GM12873 (cell line): Measurements from ENCODE around the gene ARL10.

Experiments
- CTCF ChIP-seq: IDR thresholded peaks from 2 replicates; pipeline ENCODE4 v1.5.1; 2012; ENCODE audit warnings: low read depth, mild to moderate bottlenecking, moderate library complexity, low read length, control low read depth; ENCODE audit not compliant: insufficient read depth; ENCODE audit errors: missing control alignments

The ARL10 gene

DNA sequence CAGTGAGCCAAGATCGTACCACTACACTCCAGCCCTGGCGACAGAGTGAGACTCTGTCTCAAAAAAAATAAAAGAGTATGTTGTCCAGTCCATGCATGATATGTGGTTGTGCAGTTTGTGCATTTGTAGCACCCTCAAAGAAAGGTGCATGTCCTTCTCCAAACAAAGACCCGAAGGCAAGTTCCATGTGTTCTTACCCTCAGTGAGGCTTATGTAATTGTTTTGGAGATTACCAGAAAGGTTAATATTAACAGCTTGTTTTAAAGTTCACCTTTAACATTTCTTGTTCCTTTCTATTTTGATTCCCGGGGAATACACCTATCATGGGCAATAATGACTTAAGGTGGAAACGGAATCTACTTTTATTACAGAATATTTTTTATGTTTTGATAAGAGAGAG is 26.0 kb upstream of the ARL10 start:
- no peak for TF ChIP-seq CTCF

GRCh38 chr5:176341325-176342157 is 23.7 kb upstream of the ARL10 start:
- no peak for TF ChIP-seq CTCF

GRCh38 chr5:176342158-176342483 is 23.2 kb upstream of the ARL10 start:
- no peak for TF ChIP-seq CTCF

- TF ChIP-seq CTCF: no peak
Observed at GRCh38 chr5:176342766-176343458, 22.4 kb upstream of the ARL10 start.

DNA sequence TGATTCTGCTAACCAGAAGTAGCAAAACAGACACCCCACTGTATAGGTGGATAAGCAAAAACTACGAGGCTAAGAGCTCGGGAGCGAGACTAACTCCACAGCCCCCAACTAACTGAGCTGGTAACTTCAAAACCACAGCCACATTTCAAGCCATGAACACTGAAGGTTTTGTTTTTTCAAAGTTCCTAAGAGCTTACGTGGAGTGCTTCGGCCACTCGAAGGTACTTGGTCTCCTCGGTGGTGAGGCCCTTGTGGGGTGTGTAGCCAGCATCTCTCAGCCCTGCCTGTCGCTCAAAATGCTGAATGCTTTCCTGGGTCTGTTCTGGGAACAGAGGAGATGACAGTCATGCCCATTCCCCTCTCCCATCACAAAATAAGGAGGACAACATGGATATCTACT is 14.9 kb upstream of the ARL10 start:
- no peak for TF ChIP-seq CTCF

DNA sequence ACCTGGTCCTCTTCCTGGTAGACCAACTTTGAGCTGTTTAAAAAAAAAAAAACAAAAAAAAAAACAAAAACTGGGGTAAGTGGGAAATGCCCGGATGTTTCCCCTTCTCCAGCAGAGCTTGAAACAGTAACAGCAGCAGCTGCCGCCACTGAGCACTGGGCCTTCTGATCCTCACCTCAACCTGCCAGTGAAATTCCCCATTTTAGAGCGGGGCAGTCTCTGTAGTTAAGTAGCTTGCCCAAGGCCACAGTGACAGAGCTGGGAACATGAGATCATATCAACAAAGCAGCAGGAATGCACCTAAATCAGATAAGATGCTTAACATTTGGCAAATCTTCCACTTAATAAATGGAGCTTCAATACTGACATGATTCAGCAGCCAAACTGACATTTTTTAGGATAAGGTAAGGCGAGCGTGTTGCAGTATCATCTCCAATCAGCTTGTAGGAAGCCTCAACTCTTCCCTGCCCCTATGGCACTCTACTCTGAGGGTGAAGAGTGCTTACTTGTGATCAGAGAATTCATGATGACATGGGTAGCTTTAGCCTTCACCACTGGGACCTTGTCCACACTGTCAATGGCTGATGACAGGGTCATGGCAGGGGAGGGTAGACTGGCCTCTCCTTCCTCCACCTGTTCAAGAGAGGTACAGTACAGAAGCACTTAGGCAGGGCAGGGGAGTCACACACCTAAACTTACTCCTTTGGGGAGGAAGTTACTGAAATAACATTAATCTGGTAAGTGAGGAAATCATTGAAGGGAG is 13.0 kb upstream of the ARL10 start:
- no peak for TF ChIP-seq CTCF

DNA sequence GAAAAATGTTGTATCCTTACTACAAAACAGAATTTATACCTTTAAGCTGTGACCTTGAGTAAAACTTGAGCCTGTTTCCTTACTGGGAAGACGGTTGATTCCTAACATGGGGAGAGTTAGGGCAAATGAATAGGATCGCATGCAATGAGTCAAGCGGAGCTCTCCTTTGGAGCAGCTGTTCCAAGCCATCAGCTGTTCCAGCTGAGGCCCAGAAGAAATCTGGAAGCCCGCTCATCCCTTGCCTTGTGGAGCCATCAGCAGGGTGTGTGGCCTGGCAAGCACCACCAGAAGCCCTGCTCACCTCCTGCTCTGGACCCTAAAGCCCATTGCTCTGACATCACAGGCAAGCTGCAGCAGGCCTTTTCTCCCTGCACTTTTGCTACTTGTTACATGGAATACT is 11.8 kb upstream of the ARL10 start:
- TF ChIP-seq CTCF: no peak
